Fibroblast of the aortic adventitia (primary cell): Measurements from ENCODE around the gene PLXNA2. TPM values are rescaled to one million over a fixed set of nuclear protein-coding genes. Genes with fewer than 3 reads are reported as not detected.

Experiments used
- DNase-seq: peaks from one replicate; pipeline ENCODE4 v3.0.0-alpha.2; 2010; ENCODE audit warnings: low read depth
- H3K4me3 ChIP-seq: 2 replicates; pipeline ENCODE4 v1.5.1; 2011; ENCODE audit warnings: low read depth, mild to moderate bottlenecking, control low read depth, low read length, moderate library complexity
- small RNA-seq: library from RNA; depleted of rRNA; stranded (forward); fragments of <200 nt; gene quantifications from one replicate; pipeline ENCODE3, GENCODE V24; 2012
- total RNA-seq: library from RNA; depleted of rRNA; stranded (reverse); fragments of >200 nt; gene quantifications from 2 replicates; pipeline ENCODE4 v1.2.3, GENCODE V29; 2012; ENCODE audit warnings: low replicate concordance
- TF ChIP-seq, protein P1 (sequence below): IDR thresholded peaks from 2 replicates; pipeline ENCODE4 v1.5.1; 2011; ENCODE audit warnings: mild to moderate bottlenecking, low read length, control low read depth, inconsistent platforms; ENCODE audit not compliant: insufficient read depth

The PLXNA2 gene
- total RNA-seq, 1 donor = 8.0 TPM

DNA sequence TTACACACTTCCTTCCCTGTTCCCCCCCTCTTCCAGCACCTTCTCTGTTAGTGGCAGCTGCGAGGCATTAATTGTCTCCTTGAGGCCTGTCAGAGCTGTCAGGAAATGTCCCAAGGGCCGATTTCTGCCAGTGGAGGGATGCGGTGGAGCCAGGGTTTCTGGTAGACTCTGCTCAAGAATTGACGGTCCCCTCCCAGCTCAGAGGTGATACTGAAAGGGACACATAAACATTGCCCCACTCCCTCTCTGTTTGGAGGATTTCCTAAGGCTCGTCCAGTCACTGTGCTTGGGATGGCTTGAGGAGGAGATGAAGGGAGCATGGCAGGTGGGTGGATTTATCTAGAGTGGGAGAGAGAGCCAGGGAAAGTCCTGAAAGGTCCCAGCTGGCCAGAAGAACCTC lies 271.8 kb downstream of the PLXNA2 start:
- H3K4me3 ChIP-seq = no peak overlapping the region
- no peak for DNase-seq
- TF ChIP-seq, protein P1, sequence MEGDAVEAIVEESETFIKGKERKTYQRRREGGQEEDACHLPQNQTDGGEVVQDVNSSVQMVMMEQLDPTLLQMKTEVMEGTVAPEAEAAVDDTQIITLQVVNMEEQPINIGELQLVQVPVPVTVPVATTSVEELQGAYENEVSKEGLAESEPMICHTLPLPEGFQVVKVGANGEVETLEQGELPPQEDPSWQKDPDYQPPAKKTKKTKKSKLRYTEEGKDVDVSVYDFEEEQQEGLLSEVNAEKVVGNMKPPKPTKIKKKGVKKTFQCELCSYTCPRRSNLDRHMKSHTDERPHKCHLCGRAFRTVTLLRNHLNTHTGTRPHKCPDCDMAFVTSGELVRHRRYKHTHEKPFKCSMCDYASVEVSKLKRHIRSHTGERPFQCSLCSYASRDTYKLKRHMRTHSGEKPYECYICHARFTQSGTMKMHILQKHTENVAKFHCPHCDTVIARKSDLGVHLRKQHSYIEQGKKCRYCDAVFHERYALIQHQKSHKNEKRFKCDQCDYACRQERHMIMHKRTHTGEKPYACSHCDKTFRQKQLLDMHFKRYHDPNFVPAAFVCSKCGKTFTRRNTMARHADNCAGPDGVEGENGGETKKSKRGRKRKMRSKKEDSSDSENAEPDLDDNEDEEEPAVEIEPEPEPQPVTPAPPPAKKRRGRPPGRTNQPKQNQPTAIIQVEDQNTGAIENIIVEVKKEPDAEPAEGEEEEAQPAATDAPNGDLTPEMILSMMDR = no peak

Small RNA genes within 50 kb of the gene (small RNA-seq; reads per million reads assigned to genes)
- not detected for gene AL606753.1
